GM12891 (cell line): ENCODE measurements around the gene CCL5.

Experiments
- PAX5 ChIP-seq: IDR thresholded peaks from 2 replicates; pipeline ENCODE4 v1.6.1; 2011; ENCODE audit warnings: low read length, moderate library complexity, mild to moderate bottlenecking; ENCODE audit not compliant: insufficient read depth, severe bottlenecking
- POLR2A ChIP-seq: IDR thresholded peaks from 2 replicates; pipeline ENCODE4 v1.6.1; 2011; ENCODE audit warnings: low read depth, low read length, control low read depth
- POLR2AphosphoS5 ChIP-seq: IDR thresholded peaks from 2 replicates; pipeline ENCODE4 v1.6.1; 2011; ENCODE audit warnings: low read depth, low read length, control low read depth
- POU2F2 ChIP-seq: IDR thresholded peaks from 2 replicates; pipeline ENCODE4 v1.6.1; 2011; ENCODE audit warnings: low read depth, mild to moderate bottlenecking, control low read depth, low read length, moderate library complexity

DNA sequence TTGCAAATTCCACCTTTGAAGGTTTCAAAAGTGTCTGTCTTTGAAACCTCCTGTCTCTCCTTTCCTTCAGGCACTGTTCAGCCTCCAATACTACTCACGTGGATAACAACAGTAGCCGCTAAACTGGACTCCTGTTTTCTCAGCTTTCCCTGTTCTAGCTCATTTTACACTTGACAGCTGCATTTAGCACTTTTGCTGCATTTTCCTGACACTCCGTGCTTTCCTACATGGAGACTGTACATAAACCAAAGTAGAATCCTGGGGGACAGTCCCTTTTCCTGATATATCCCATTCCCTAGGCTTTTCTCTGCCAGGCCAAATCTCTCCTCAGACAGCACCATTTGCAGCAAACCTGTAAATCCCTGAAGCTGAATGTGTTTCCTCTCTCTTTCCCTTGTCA lies 3.6 kb downstream of the CCL5 start:
- TF ChIP-seq POU2F2 (no peak), POLR2A (no peak), PAX5 (no peak), POLR2AphosphoS5 (no peak)
